HEK293 (cell line): ENCODE measurements around the gene CREBBP.

Experiments
- CTCF ChIA-PET: fragments of 350-600 bp; formaldehyde crosslinking; extraction: SDS; loops from one replicate; lab custom pipeline; 2021; ENCODE audit warnings: antibody characterized with exemption; lab: Yijun Ruan, JAX
- POLR2A ChIA-PET: fragments of 300-600 bp; formaldehyde crosslinking; extraction: SDS; loops from one replicate; lab custom pipeline; 2020; ENCODE audit warnings: antibody characterized with exemption, inconsistent platforms; lab: Yijun Ruan, JAX
- H3K27ac ChIP-seq: fragments of 200-500 bp; sonication (Bioruptor generic); 2 replicates; pipeline ENCODE4 v1.5.1; 2014; ENCODE audit warnings: low read depth, low read length, control low read depth, inconsistent platforms; ENCODE audit errors: extremely low read depth
- H3K36me3 ChIP-seq, 2 experiments: fragments of 200-500 bp in 1 of 2; sonication (Bioruptor generic) in 1 of 2; 1 replicate in 1 of 2; 2 replicates in 1 of 2; pipeline ENCODE4 v1.5.1; 2014 to 2017; ENCODE audit warnings: inconsistent platforms in 2 of 2, low read length in 2 of 2; ENCODE audit not compliant: control insufficient read depth in 2 of 2, insufficient read depth in 1 of 2
- H3K4me1 ChIP-seq: fragments of 200-500 bp; sonication (Bioruptor generic); 2 replicates; pipeline ENCODE4 v1.5.1; 2014; ENCODE audit warnings: mild to moderate bottlenecking, low read length, inconsistent platforms; ENCODE audit not compliant: control insufficient read depth, insufficient read depth
- H3K4me3 ChIP-seq: 2 replicates; pipeline ENCODE4 v1.5.1; 2011; ENCODE audit warnings: low read depth, mild to moderate bottlenecking, control low read depth, low read length, moderate library complexity
- H3K9me3 ChIP-seq: fragments of 200-500 bp; sonication (Bioruptor generic); 2 replicates; pipeline ENCODE4 v1.5.1; 2014; ENCODE audit warnings: low read depth, low read length, inconsistent platforms; ENCODE audit not compliant: control insufficient read depth, insufficient read depth
- ATF2 ChIP-seq: fragments of 450-650 bp; formaldehyde crosslinking; IDR thresholded peaks from 2 replicates; pipeline ENCODE4 v1.5.1; 2016; ENCODE audit warnings: missing biosample characterization, missing genetic modification characterization, low read depth
- EGR2 ChIP-seq: fragments of 450-650 bp; formaldehyde crosslinking; IDR thresholded peaks from 2 replicates; pipeline ENCODE4 v1.5.1; 2016; ENCODE audit warnings: low read depth, missing biosample characterization, missing genetic modification characterization
- FEZF1 ChIP-seq: fragments of 450-650 bp; formaldehyde crosslinking; IDR thresholded peaks from 2 replicates; pipeline ENCODE4 v1.5.1; 2016; ENCODE audit warnings: missing biosample characterization, missing genetic modification characterization
- GFI1B ChIP-seq: fragments of 450-650 bp; formaldehyde crosslinking; IDR thresholded peaks from 2 replicates; pipeline ENCODE4 v1.5.1; 2016; ENCODE audit warnings: missing biosample characterization, missing genetic modification characterization
- KLF16 ChIP-seq: fragments of 450-650 bp; formaldehyde crosslinking; IDR thresholded peaks from 2 replicates; pipeline ENCODE4 v1.5.1; 2017; ENCODE audit warnings: missing biosample characterization, missing genetic modification characterization
- MZF1 ChIP-seq: fragments of 450-650 bp; formaldehyde crosslinking; IDR thresholded peaks from 2 replicates; pipeline ENCODE4 v1.5.1; 2017; ENCODE audit warnings: missing biosample characterization, missing genetic modification characterization, borderline replicate concordance
- SCRT2 ChIP-seq: fragments of 450-650 bp; formaldehyde crosslinking; IDR thresholded peaks from 2 replicates; pipeline ENCODE4 v1.5.1; 2016; ENCODE audit warnings: missing biosample characterization, missing genetic modification characterization
- ZBTB10 ChIP-seq: fragments of 450-650 bp; formaldehyde crosslinking; IDR thresholded peaks from 2 replicates; pipeline ENCODE4 v1.5.1; 2016; ENCODE audit warnings: missing biosample characterization, missing genetic modification characterization
- ZBTB48 ChIP-seq: fragments of 450-650 bp; formaldehyde crosslinking; IDR thresholded peaks from 2 replicates; pipeline ENCODE4 v1.5.1; 2016; ENCODE audit warnings: missing biosample characterization, missing genetic modification characterization
- ZFP37 ChIP-seq: fragments of 450-650 bp; formaldehyde crosslinking; IDR thresholded peaks from 2 replicates; pipeline ENCODE4 v1.5.1; 2016; ENCODE audit warnings: missing biosample characterization, missing genetic modification characterization
- ZNF112 ChIP-seq: fragments of 450-650 bp; formaldehyde crosslinking; IDR thresholded peaks from 2 replicates; pipeline ENCODE4 v1.5.0; 2017; ENCODE audit warnings: missing biosample characterization, missing genetic modification characterization
- ZNF138 ChIP-seq: fragments of 450-650 bp; formaldehyde crosslinking; IDR thresholded peaks from 2 replicates; pipeline ENCODE4 v1.5.1; 2016; ENCODE audit warnings: missing biosample characterization, missing genetic modification characterization, borderline replicate concordance
- ZNF16 ChIP-seq: fragments of 450-650 bp; formaldehyde crosslinking; IDR thresholded peaks from 2 replicates; pipeline ENCODE4 v1.5.1; 2016; ENCODE audit warnings: low read depth, missing biosample characterization, missing genetic modification characterization
- ZNF391 ChIP-seq: fragments of 450-650 bp; formaldehyde crosslinking; IDR thresholded peaks from 2 replicates; pipeline ENCODE4 v1.5.1; 2016; ENCODE audit warnings: low read depth, missing biosample characterization, missing genetic modification characterization, borderline replicate concordance
- ZNF660 ChIP-seq: fragments of 450-650 bp; IDR thresholded peaks from 2 replicates; pipeline ENCODE4 v1.5.1; 2018; ENCODE audit warnings: missing biosample characterization, mild to moderate bottlenecking, missing genetic modification characterization
- ZNF664 ChIP-seq: fragments of 450-650 bp; formaldehyde crosslinking; IDR thresholded peaks from 2 replicates; pipeline ENCODE4 v1.5.1; 2016; ENCODE audit warnings: missing biosample characterization, missing genetic modification characterization
- ZNF777 ChIP-seq: fragments of 450-650 bp; formaldehyde crosslinking; IDR thresholded peaks from 2 replicates; pipeline ENCODE4 v1.5.1; 2017; ENCODE audit warnings: missing biosample characterization, missing genetic modification characterization, borderline replicate concordance
- ZNF843 ChIP-seq: fragments of 450-650 bp; formaldehyde crosslinking; IDR thresholded peaks from 2 replicates; pipeline ENCODE4 v1.5.1; 2016; ENCODE audit warnings: missing biosample characterization, missing genetic modification characterization
- TF ChIP-seq, protein P1 (sequence below): fragments of 450-650 bp; formaldehyde crosslinking; IDR thresholded peaks from 2 replicates; pipeline ENCODE4 v1.5.0; 2017; ENCODE audit warnings: missing biosample characterization, missing genetic modification characterization, borderline replicate concordance

Gene CREBBP

DNA sequence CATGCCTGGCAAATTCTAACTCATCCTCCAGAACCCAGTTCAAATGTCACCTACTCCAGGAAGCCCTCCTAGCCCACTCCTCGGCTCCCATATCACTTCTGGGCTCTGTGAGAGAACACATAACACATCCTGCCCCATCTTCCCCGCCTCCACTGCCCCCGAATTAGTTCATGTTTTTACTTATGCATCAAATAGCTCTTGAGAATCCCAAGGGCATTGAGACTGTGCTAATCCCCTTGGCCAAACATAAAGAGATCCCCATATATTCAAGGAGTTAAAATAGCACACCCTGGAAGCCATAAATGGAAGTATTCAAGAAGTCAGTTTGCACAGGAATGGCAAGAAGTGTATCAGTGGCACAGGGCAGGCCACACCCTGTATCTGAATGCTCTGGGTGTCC, 2.0 kb upstream of the CREBBP start:
- TF ChIP-seq, protein P1, sequence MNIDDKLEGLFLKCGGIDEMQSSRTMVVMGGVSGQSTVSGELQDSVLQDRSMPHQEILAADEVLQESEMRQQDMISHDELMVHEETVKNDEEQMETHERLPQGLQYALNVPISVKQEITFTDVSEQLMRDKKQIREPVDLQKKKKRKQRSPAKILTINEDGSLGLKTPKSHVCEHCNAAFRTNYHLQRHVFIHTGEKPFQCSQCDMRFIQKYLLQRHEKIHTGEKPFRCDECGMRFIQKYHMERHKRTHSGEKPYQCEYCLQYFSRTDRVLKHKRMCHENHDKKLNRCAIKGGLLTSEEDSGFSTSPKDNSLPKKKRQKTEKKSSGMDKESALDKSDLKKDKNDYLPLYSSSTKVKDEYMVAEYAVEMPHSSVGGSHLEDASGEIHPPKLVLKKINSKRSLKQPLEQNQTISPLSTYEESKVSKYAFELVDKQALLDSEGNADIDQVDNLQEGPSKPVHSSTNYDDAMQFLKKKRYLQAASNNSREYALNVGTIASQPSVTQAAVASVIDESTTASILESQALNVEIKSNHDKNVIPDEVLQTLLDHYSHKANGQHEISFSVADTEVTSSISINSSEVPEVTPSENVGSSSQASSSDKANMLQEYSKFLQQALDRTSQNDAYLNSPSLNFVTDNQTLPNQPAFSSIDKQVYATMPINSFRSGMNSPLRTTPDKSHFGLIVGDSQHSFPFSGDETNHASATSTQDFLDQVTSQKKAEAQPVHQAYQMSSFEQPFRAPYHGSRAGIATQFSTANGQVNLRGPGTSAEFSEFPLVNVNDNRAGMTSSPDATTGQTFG (tag by site-specific recombination) = no peak
- TF ChIP-seq MZF1 (tag by site-specific recombination) = 0 out of 2 replicates have a peak, but pooled peaks have one; percentile 47
- CTCF ChIA-PET = no interaction called here
- no peaks in the 10 kb centered on the region for H3K9me3 ChIP-seq
- POLR2A ChIA-PET = no interaction called here
- H3K4me3 ChIP-seq = no peak overlapping the region
- no peaks in the 10 kb centered on the region; the same call in 1 of the 2 replicates for H3K4me1 ChIP-seq
- no peak overlapping the region for H3K27ac ChIP-seq
- peaks cover 0 to 8% of the 10 kb centered on the region in 2 experiments; a peak in 2 of 3 replicates for H3K36me3 ChIP-seq

GRCh38 chr16:3881499-3881990, 1.0 kb upstream of the CREBBP start:
- H3K4me1 ChIP-seq = peaks cover 4% of the 10 kb centered on the region
- no peak overlapping the region for H3K27ac ChIP-seq
- peak overlapping the region; percentile 49; the same call in 1 of the 2 replicates for H3K4me3 ChIP-seq
- ChIA-PET POLR2A (interaction anchor here (0.7 kb wide), 1 partner anchor 281 kb away, joined by 3 read pairs; no protein-coding TSS in a partner anchor), CTCF (interaction anchor here (0.8 to 0.9 kb wide), 2 partner anchors 16 to 190 kb away, joined by 3 read pairs; no protein-coding TSS in a partner anchor)
- H3K9me3 ChIP-seq = no peaks in the 10 kb centered on the region
- TF ChIP-seq ZNF843 = no peak
- no peak for TF ChIP-seq EGR2 (tag by site-specific recombination)
- TF ChIP-seq ZNF138 (tag by site-specific recombination) = no peak
- TF ChIP-seq ZNF112 (tag by site-specific recombination) = no peak
- TF ChIP-seq ZFP37 = no peak
- TF ChIP-seq ZNF777 (tag by site-specific recombination) = no peak
- peaks cover 0 to 14% of the 10 kb centered on the region in 2 experiments; a peak in 2 of 3 replicates for H3K36me3 ChIP-seq

GRCh38 chr16:3879887-3880564, 487 bp downstream of the CREBBP start:
- Histone ChIP-seq H3K9me3 (no peaks in the 10 kb centered on the region), H3K4me1 (peaks cover 13% of the 10 kb centered on the region), H3K4me3 (peak overlapping the region; percentile 93), H3K27ac (peak overlapping the region; percentile 86; the same call in 1 of the 2 replicates), H3K36me3 (peaks cover 0 to 15% of the 10 kb centered on the region in 2 experiments; a peak in 2 of 3 replicates)
- POLR2A ChIA-PET = no interaction called here
- CTCF ChIA-PET = interaction anchor here (0.6 to 1.5 kb wide), 4 partner anchors 13 to 709 kb away, joined by 3 to 5 read pairs (median 3); no protein-coding TSS in a partner anchor
- no peak for TF ChIP-seq ZBTB48 (tag by site-specific recombination)
- TF ChIP-seq ZNF660 (tag by site-specific recombination) = 0 out of 2 replicates have a peak, but pooled peaks have one; percentile 14

- ChIA-PET POLR2A (interaction anchor here (0.6 kb wide), 1 partner anchor 268 kb away, joined by 3 read pairs; the partner anchor contains the start of gene SLX4), CTCF (interaction anchor here (0.5 to 1.5 kb wide), 7 partner anchors 12 to 708 kb away, joined by 3 to 5 read pairs (median 3); no protein-coding TSS in a partner anchor)
- no peak overlapping the region; the same call in 1 of the 2 replicates for H3K27ac ChIP-seq
- 0 out of 2 replicates have a peak, but pooled peaks have one; percentile 23 for TF ChIP-seq ZNF391 (tag by site-specific recombination)
- no peak for TF ChIP-seq FEZF1 (tag by site-specific recombination)
- no peak for TF ChIP-seq ZNF664 (tag by site-specific recombination)
- TF ChIP-seq KLF16 = no peak
- TF ChIP-seq ATF2 (tag by site-specific recombination) = no peak
- TF ChIP-seq ZBTB10 (tag by site-specific recombination) = no peak
- TF ChIP-seq SCRT2 (tag by site-specific recombination) = no peak
- TF ChIP-seq GFI1B (tag by site-specific recombination) = no peak
- no peak for TF ChIP-seq ZNF16 (tag by site-specific recombination)
Measured at GRCh38 chr16:3879258-3879886, 1.1 kb downstream of the CREBBP start.

More at GRCh38 chr16:3879258-3879886, 1.1 kb downstream of the CREBBP start:
- Histone ChIP-seq H3K9me3 (no peaks in the 10 kb centered on the region), H3K4me1 (peaks cover 15% of the 10 kb centered on the region), H3K36me3 (peaks cover 0 to 15% of the 10 kb centered on the region in 2 experiments; a peak in 2 of 3 replicates), H3K4me3 (peak overlapping the region; percentile 93)
